Stimulated activated CD8-positive, alpha-beta memory T cell treated with anti-CD3 and anti-CD28 coated beads, Interleukin-4, amount 100 ng/mL, for 48 hours (primary cell): Measurements from ENCODE around the gene GLB1L.
"Not testable (repeated sequence)": the region's sequence is repeated elsewhere in the genome, so short reads cannot be mapped to it uniquely, and the experiment has no call there.

Experiments used
- DNase-seq: peaks from one replicate; pipeline ENCODE4 v3.0.0-alpha.2; 2020

The GLB1L gene

GRCh38 chr2:219245148-219245898 is at the start of gene GLB1L, which contains the start of gene STK16:
TSS of gene GLB1L (minus strand) at chr2:219245444. CDS start at chr2:219243573, 1,871 bp downstream.
TSS of gene STK16 (plus strand) at chr2:219245479. CDS start at chr2:219246000, 521 bp downstream.
- DNase-seq, result peak; percentile 98

DNA sequence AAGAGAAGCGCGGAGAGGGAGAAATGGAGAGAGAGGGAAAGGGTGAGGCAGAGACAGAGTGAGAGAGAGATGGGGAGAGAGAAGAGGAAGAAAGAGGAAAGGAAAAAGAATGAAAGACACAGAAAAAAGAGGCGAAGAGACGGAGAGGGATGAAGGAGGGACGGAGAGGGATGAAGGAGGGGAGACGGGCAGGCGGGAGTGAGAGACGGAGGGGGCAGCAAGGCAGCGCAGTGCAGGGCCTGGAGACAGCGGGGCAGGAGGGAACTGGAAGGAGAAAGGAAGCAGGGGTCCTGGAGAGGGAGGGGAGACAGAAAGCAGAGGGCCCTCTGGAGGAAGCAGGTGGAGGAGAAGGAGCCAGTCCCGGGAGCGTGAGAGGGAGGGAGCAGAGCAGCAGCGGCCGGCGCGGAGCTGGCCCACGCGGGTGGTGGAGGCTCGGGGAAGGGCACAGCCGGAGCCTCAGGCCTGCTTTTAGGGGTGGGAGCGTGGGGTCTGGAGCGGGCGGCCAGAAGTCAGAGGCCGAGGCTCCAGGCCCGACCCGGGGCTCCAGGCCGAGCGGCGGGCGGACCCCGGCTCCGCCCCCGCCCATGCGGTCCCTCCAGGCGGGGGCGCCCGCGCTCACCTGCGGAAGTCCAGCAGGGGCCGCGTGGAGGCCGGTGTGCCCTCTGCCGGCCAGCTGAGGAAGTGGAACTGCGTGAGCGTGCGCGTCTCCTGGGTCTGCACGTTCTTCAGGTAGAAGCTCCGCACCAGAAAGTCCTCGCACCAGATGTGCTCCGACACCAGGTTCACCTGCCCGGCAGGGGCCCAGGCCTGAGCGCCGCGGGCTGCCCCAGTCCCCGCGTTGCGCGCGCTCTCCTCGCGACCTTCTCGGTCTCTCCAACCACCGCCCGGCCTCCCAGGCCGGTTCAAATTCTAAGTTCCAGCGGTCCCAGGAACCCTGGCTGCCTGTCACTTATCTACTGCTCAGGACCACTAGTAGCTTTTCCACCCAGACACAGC is 49.4 kb upstream of the GLB1L start:
- DNase-seq, result peak; percentile 91

- peak; percentile 21 for DNase-seq
Observed at GRCh38 chr2:219293736-219294231, 48.5 kb upstream of the GLB1L start.

GRCh38 chr2:219292616-219293015 is 47.4 kb upstream of the GLB1L start:
- peak; percentile 20 for DNase-seq

DNA sequence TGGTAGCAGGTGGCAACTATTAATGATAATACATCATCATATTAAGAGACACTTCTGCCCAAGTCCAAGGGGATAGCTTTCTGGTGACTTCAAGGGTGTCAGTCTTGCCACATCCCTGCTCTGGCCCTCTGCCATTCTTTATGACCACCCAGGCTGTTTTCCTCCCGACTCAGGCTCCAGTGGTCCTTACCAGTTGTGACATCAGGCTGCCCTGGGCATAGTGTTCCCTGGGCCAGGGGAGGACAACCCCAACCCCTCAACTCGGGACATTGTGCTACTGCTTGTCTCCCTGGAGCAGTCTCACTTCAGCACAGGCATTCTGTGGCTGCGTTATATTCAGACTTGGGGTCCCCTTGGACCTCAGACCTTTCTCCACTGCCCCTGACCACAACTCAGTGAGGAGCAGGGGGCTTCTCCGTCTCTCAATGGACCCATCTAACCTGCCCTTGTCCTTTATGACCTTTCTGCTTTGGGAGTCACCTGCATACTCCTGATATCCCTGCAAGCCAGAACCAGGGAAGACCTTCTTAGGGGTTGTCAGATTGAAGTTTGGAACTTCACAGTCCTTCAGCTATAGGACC is 46.8 kb upstream of the GLB1L start:
- DNase-seq, result no peak

GRCh38 chr2:219291394-219291793 is 46.1 kb upstream of the GLB1L start:
- no peak for DNase-seq

- DNase-seq, result no peak
Observed at GRCh38 chr2:219290381-219291171, 45.3 kb upstream of the GLB1L start.

DNA sequence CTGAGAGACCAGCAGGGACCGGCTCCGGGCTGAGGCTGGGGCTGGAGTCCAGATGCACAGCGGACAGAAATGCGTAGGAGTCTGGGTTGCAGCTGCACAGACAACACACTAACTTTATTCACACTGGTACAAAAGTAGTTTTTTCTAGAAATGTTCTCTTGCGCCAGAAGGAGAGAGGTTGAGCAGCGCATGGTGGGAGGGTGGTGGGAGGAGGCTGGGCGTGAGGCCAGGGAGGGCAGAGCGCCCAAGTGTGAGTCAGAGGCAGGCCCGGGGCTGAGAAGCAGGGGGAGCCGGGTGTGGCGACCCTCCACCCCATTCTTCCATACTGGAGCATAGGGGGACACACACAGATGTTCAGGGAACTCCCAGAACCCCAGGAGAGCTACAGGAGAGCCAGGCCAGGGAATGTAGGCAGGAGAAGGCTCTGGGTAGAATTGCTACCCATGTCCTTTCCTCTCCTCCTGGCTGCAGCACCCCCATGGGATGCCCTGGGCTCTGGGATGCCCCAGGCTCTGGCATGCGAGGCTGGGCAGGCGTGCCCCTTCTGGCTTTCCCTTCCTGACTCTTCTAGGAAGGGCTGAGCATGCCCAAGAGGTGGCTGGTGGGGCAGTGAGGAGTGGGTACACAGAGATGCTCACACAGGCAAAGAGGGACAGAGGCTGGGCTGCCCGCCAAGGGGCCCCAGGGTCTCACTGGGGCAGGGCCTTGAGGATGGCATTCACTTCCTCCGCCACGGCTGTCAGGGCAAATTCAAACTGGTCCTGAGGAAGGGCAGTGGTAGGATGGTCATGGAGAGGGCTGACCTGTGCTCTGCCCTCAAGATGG is 44.5 kb upstream of the GLB1L start:
- no peak for DNase-seq

DNA sequence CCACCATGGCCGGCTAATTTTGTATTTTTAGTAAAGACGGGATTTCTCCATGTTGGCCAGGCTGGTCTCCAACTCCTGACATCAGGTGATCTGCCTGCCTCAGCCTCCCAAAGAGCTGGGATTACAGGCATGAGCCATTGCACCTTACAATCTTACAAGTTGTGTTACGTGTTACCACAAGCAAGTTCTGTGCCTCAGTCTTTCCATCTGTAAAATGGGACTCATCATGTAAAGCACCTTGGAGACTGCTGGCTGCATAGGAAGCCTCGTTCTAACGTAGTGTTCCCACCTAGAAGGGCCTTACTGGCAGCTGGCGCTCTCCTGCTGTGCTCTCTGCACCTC is 43.9 kb upstream of the GLB1L start:
- DNase-seq, result no peak

GRCh38 chr2:219287580-219288265 is 42.5 kb upstream of the GLB1L start:
- no peak for DNase-seq

GRCh38 chr2:219287116-219287440 is 41.8 kb upstream of the GLB1L start:
- not testable (repeated sequence) for DNase-seq

DNA sequence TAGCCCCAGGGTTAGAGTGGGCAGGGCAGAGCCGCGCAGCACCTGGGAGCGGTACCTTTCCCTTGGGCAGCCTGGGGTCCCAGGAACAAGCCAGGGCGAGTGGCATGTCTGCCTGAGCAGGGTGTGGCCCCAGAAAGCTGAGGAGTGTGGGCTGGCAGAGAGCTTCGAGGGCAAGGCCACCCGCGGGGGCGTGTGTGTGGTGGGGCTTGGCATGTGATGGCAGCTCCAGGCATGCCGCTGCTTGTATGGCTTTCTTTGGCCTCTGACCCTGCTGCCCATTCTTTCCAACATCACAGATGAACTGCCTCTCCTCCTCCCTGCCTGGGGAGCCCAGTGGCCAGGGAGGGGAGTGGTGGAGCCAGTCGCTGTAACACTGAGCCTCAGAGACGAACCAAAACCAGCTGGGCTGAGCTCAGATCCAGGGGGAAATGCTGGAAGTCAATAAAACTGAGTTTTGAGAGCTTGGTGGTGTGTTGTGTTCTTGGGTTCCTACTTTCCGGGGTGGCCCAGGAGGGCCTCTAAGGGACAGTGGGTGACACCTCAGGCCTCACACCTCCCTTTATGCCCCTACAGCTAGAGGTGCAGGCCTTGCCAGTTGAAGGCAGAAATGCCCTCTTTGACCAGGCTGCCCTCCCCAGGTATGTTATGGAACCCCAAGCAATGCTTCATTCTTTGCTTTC is 41.3 kb upstream of the GLB1L start:
- DNase-seq, result no peak

- DNase-seq, result no peak
Observed at GRCh38 chr2:219285894-219286425, 40.7 kb upstream of the GLB1L start.

- no peak for DNase-seq
Observed at GRCh38 chr2:219285373-219285735, 40.1 kb upstream of the GLB1L start.

DNA sequence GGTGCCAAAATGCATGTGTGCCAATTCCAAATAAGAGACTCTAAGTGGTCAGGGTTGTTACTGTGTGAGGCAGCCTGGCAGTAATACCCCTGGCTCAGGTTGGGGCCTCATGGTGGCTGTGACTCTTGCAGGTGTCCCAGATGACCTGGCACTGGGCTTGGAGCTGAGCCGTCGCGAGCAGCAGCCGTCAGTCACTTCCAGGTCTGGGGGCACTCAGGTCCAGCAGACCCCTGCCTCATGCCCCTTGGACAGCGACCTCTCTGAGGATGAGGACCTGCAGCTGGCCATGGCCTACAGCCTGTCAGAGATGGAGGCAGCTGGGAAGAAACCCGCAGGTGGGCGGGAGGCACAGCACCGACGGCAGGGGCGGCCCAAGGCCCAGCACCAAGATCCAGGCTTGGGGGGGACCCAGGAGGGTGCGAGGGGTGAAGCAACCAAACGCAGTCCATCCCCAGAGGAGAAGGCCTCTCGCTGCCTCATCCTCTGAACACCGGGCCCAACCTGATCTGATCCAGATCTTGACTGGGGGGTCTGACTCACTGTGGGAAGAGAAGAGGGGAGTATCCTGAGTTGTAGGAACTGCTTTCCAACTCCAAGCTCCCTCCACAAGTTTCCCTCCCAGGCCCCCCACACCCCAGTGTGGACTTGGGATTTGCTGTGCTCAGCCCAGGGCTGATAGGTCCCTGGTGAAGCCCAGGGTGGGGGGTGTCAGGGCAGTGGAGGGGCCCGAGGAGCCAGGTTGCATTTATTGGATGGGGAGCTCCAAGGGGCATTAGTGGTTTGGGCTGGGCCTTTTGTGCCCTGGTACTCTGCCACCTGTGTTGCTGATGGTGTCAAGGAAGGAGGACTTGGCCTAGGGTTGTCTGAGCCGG is 39.5 kb upstream of the GLB1L start:
- no peak for DNase-seq

- DNase-seq, result no peak
Observed at GRCh38 chr2:219282943-219283581, 37.8 kb upstream of the GLB1L start.

DNA sequence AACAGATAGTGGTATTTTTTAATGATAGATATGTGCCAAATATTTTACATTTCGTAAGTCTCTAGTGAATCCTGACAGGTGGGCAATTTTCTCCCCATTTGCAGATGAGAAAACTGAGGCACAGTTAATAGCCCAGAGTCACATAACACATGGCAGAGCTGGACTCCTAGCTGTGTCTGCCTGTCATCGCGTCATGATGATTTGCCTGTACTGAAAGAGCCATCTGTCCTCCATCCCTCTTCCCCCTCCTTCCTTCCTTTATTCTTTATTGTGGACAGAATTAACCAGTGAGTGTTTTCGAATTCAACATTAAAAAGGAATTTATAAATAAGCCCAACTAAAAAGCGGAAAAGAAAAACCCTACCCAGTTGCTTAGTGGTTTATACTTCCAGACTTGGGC is 37.1 kb upstream of the GLB1L start:
- DNase-seq, result no peak

DNA sequence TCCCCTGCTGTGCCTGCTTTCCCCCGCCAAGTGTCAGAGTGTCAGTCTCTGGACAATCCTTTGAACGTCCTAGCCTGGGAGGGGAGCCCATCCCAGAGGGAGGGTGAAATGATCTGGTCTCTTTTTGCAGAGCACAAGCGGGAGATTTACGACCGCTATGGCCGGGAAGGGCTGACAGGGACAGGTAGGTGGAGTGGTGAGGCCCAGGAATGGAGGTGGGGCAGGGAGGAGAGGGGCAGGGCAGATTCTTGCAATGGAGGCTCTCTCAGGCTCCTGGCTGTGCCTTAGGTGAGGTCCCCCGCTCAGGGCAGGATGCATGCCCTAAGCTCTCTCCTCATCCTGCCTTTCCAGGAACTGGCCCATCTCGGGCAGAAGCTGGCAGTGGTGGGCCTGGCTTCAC is 36.3 kb upstream of the GLB1L start:
- no peak for DNase-seq

- DNase-seq, result no peak
Observed at GRCh38 chr2:219280651-219281050, 35.4 kb upstream of the GLB1L start.
